Astrocyte (in vitro differentiated cells and primary cell): ENCODE measurements around the gene LPXN. TPM values are rescaled to one million over a fixed set of nuclear protein-coding genes. Genes with fewer than 3 reads are reported as not detected.

Experiments
- DNase-seq: peaks from one replicate; pipeline ENCODE4 v3.0.0-alpha.2; 2010; ENCODE audit warnings: low read depth
- FAIRE-seq: peaks from 2 replicates; lab custom pipeline; 2011; peaks lifted over from hg19 to GRCh38; lab: Jason Lieb, UNC
- H2AFZ ChIP-seq: 2 replicates; pipeline ENCODE4 v1.6.0; 2012; ENCODE audit warnings: low read depth, low read length, inconsistent platforms
- H3K27ac ChIP-seq: 2 replicates; pipeline ENCODE4 v1.5.1; 2011; ENCODE audit warnings: low read depth, low read length, inconsistent platforms
- H3K27me3 ChIP-seq: 2 replicates; pipeline ENCODE4 v1.6.0; 2011; ENCODE audit warnings: low read length, inconsistent platforms; ENCODE audit not compliant: insufficient read depth
- H3K36me3 ChIP-seq: 2 replicates; pipeline ENCODE4 v1.5.1; 2011; ENCODE audit warnings: low read length, inconsistent platforms; ENCODE audit not compliant: insufficient read depth
- H3K4me1 ChIP-seq: 2 replicates; pipeline ENCODE4 v1.5.1; 2011; ENCODE audit warnings: low read length, inconsistent platforms; ENCODE audit not compliant: insufficient read depth
- H3K4me2 ChIP-seq: 2 replicates; pipeline ENCODE4 v1.6.0; 2012; ENCODE audit warnings: low read length, inconsistent platforms
- H3K4me3 ChIP-seq: 2 replicates; pipeline ENCODE4 v1.5.1; 2011; ENCODE audit warnings: low read depth, mild to moderate bottlenecking, low read length, inconsistent platforms; ENCODE audit not compliant: insufficient read depth
- H3K79me2 ChIP-seq: 2 replicates; pipeline ENCODE4 v1.6.0; 2012; ENCODE audit warnings: mild to moderate bottlenecking, low read length, inconsistent platforms; ENCODE audit not compliant: insufficient read depth
- H3K9ac ChIP-seq: 2 replicates; pipeline ENCODE4 v1.6.0; 2012; ENCODE audit warnings: mild to moderate bottlenecking, low read length, inconsistent platforms
- H3K9me3 ChIP-seq: 2 replicates; pipeline ENCODE4 v1.5.1; 2012; ENCODE audit warnings: low read depth, mild to moderate bottlenecking, low read length, inconsistent platforms; ENCODE audit not compliant: insufficient read depth
- H4K20me1 ChIP-seq: 2 replicates; pipeline ENCODE4 v1.6.0; 2012; ENCODE audit warnings: low read length, inconsistent platforms; ENCODE audit not compliant: insufficient read depth
- H3K27ac Mint-ChIP-seq: one replicate; pipeline ENCODE4 v1.8.0; 2021; ENCODE audit warnings: mild to moderate bottlenecking, mixed read lengths; ENCODE audit not compliant: unreplicated experiment
- H3K27me3 Mint-ChIP-seq: one replicate; pipeline ENCODE4 v1.8.0; 2021; ENCODE audit warnings: low read depth, mixed read lengths; ENCODE audit not compliant: unreplicated experiment
- H3K36me3 Mint-ChIP-seq: one replicate; pipeline ENCODE4 v1.8.0; 2021; ENCODE audit warnings: low read depth, mixed read lengths; ENCODE audit not compliant: unreplicated experiment
- H3K4me1 Mint-ChIP-seq: one replicate; pipeline ENCODE4 v1.8.0; 2021; ENCODE audit warnings: low read depth, mixed read lengths; ENCODE audit not compliant: unreplicated experiment
- H3K4me3 Mint-ChIP-seq: one replicate; pipeline ENCODE4 v1.8.0; 2021; ENCODE audit warnings: mild to moderate bottlenecking, moderate library complexity, mixed read lengths; ENCODE audit not compliant: unreplicated experiment
- H3K9me3 Mint-ChIP-seq: one replicate; pipeline ENCODE4 v1.8.0; 2021; ENCODE audit warnings: mild to moderate bottlenecking, mixed read lengths; ENCODE audit not compliant: unreplicated experiment
- CTCF ChIP-seq: IDR thresholded peaks from 2 replicates; pipeline ENCODE4 v1.5.1; 2011; ENCODE audit warnings: low read depth, mild to moderate bottlenecking, inconsistent platforms, low read length, moderate library complexity; ENCODE audit not compliant: insufficient read depth
- EZH2 ChIP-seq: IDR thresholded peaks from 2 replicates; pipeline ENCODE4 v1.6.1; 2012; ENCODE audit warnings: mild to moderate bottlenecking, low read length, inconsistent platforms; ENCODE audit not compliant: insufficient read depth
- total RNA-seq: library from RNA; stranded (reverse); gene quantifications from 2 replicates; pipeline ENCODE4 v1.2.1, GENCODE V29; 2021

LPXN gene
- total RNA-seq, 1 donor from 2014 or later = 3.7 TPM

DNA sequence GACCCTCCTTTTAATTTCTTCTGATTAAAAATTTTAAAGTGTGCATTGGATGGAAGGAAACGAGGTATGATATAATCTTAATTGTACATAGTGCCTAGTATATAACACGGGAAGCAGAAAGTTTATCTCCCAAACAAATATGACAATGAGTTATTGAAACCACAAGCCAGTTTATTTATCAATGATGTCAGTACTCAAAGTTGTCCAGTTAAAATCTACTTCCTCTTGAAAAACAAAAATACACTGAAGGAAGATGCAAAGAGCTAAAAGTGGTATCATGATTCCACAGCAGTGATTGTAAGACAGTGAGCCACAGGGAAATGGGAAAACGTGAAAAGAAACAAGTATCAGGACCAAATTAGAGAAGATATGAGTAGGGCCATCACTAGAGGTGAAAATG lies 48.9 kb downstream of the LPXN start:
- DNase-seq (no peak), FAIRE-seq (no peak)
- Mint-ChIP-seq H3K4me3 (no peak overlapping the region), H3K27me3 (no peaks in the 10 kb centered on the region), H3K9me3 (peaks cover 6% of the 10 kb centered on the region), H3K36me3 (peaks cover 18% of the 10 kb centered on the region), H3K4me1 (peaks cover 2% of the 10 kb centered on the region), H3K27ac (no peak overlapping the region)
- Histone ChIP-seq H3K4me3 (no peak overlapping the region), H3K79me2 (no peaks in the 10 kb centered on the region), H3K36me3 (no peaks in the 10 kb centered on the region), H3K9me3 (no peaks in the 10 kb centered on the region), H4K20me1 (no peaks in the 10 kb centered on the region), H3K4me1 (no peaks in the 10 kb centered on the region), H3K27ac (no peak overlapping the region), H3K27me3 (no peaks in the 10 kb centered on the region), H3K4me2 (no peak overlapping the region), H3K9ac (no peak overlapping the region), H2AFZ (no peak overlapping the region)
- TF ChIP-seq EZH2 = no peak
- TF ChIP-seq CTCF = no peak

DNA sequence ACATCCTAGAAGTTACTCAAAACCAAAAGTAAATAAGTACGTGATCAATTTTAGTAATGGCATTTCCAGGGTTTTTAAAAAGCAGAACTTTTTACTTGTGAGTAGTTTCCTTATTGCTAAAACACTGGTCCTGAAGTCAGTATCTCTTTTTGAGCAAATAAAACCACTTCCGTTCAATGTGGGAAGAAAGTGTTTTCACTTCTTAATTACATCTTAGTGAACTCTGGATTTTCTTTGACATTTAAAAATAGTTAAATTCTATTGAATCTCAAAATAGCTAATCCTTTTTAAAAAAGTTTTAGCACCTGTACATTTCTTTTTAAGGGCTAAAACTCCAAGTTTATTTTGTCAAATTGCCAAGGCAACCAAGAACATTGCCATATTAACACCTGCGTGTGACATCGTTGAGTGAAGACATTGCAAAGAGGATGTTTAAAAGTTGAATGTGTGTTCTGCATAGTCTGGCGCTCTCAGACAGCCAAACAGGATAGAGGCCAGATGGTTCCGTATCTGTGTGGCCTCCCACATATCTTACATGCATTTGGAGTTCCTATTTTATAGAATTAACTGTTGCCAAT lies 50.5 kb downstream of the LPXN start:
- TF ChIP-seq EZH2 (no peak), CTCF (no peak)
- H3K4me1 ChIP-seq = no peaks in the 10 kb centered on the region
- H3K36me3 ChIP-seq = no peaks in the 10 kb centered on the region
- peaks cover 11% of the 10 kb centered on the region for H3K36me3 Mint-ChIP-seq
- H3K27ac Mint-ChIP-seq = no peak overlapping the region
- no peaks in the 10 kb centered on the region for H3K9me3 ChIP-seq
- H3K9ac ChIP-seq = no peak overlapping the region
- no peaks in the 10 kb centered on the region for H3K79me2 ChIP-seq
- no peaks in the 10 kb centered on the region for H3K27me3 ChIP-seq
- H3K27me3 Mint-ChIP-seq = no peaks in the 10 kb centered on the region
- peak; percentile 5 for FAIRE-seq
- H3K4me1 Mint-ChIP-seq = peaks cover 2% of the 10 kb centered on the region
- H3K27ac ChIP-seq = no peak overlapping the region
- H2AFZ ChIP-seq = no peak overlapping the region
- H4K20me1 ChIP-seq = no peaks in the 10 kb centered on the region
- no peak for DNase-seq
- H3K4me2 ChIP-seq = no peak overlapping the region
- H3K9me3 Mint-ChIP-seq = peaks cover 1% of the 10 kb centered on the region
- H3K4me3 ChIP-seq = no peak overlapping the region
- no peak overlapping the region for H3K4me3 Mint-ChIP-seq

DNA sequence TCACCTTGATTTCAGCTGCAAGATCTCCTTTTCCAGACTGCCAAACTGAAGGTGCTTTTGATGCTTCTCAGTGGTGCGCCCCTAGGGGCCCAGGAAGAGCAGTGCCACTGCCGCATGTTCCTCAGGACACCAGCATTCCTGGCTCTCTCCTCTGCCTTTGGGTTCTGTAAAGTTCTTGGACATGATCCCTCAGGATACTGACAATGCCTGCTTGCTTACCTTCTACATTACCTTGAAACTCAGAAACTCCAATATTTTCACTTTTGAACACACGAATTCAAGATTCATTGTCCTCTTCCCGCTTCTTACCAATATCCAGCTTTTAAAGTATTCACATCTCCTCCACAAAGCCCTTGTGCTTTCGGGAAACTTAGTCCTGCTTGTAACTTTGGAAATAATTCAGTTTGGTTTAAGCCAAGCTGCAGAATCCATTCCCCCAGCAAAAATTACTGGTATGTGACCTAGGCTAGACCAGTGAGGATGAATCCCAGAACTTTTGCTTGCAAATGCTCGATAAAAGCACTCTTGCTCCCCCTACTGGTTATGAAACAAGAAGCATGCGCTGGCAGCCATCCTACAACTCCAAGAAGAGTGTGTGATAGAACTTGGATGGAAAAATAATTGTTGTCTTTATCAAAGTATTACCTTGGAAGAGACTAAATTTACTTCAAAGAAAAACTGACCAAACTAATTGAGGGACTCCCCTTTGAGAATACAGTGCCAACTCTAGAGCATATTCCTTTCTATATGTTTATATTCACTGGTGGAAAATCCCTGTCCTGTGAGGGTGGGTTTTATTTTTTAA lies 51.2 kb downstream of the LPXN start:
- H3K36me3 ChIP-seq = no peaks in the 10 kb centered on the region
- Mint-ChIP-seq H3K36me3 (peaks cover 7% of the 10 kb centered on the region), H3K4me1 (peaks cover 2% of the 10 kb centered on the region), H3K4me3 (no peak overlapping the region), H3K9me3 (no peaks in the 10 kb centered on the region), H3K27me3 (peaks cover 2% of the 10 kb centered on the region), H3K27ac (no peak overlapping the region)
- H3K9me3 ChIP-seq = no peaks in the 10 kb centered on the region
- H2AFZ ChIP-seq = peak overlapping the region; percentile 29
- H3K9ac ChIP-seq = no peak overlapping the region
- no peaks in the 10 kb centered on the region for H4K20me1 ChIP-seq
- TF ChIP-seq CTCF (peak; percentile 88), EZH2 (no peak)
- no peaks in the 10 kb centered on the region for H3K4me1 ChIP-seq
- FAIRE-seq (peak; percentile 92), DNase-seq (peak; percentile 67)
- no peaks in the 10 kb centered on the region for H3K79me2 ChIP-seq
- H3K27ac ChIP-seq = no peak overlapping the region
- H3K4me2 ChIP-seq = peak overlapping the region; percentile 76
- no peak overlapping the region for H3K4me3 ChIP-seq
- peaks cover 4% of the 10 kb centered on the region for H3K27me3 ChIP-seq
